ENCODE results near the gene ANKRD55. TPM values are rescaled to one million over a fixed set of nuclear protein-coding genes. Genes with fewer than 3 reads are reported as not detected.

ANKRD55 gene
- total and polyA plus RNA-seq, 2 of the 8 experiments (the other 6 are each of a cell fraction or from before 2014, with no cell fraction given), result not detected

GRCh38 chr5:56091664-56092063, 141.5 kb downstream of the ANKRD55 start:
- FAIRE-seq, result no peak
- H3K56ac ChIP-seq (replicated peaks; ENCODE audit: insufficient read length, low read depth, low read length), result no peak overlapping the region
- TF ChIP-seq CHD2 (IDR thresholded peaks at IDR 0.05; ENCODE audit: low read length) (no peak), KDM5A (IDR thresholded peaks at IDR 0.05; ENCODE audit: low read length) (no peak), KDM4A (IDR thresholded peaks at IDR 0.05; ENCODE audit: low read depth, low read length, severe bottlenecking) (no peak), RBBP5 (IDR thresholded peaks at IDR 0.05; ENCODE audit: borderline replicate concordance, low read depth, low read length) (no peak), TAF1 (IDR thresholded peaks at IDR 0.05; ENCODE audit: low read depth, low read length) (no peak), ASH2L (IDR thresholded peaks at IDR 0.05; ENCODE audit: low read length) (no peak), CHD1 (IDR thresholded peaks at IDR 0.05; ENCODE audit: low read depth, low read length) (no peak), SUZ12 (IDR thresholded peaks at IDR 0.05; ENCODE audit: low read length) (no peak), CBX5 (IDR thresholded peaks at IDR 0.05; ENCODE audit: low read depth, low read length) (no peak), RFX5 (IDR thresholded peaks at IDR 0.05; ENCODE audit: borderline replicate concordance, low read depth, low read length) (no peak)

More at GRCh38 chr5:56091664-56092063, 141.5 kb downstream of the ANKRD55 start:
- no peaks in the 10 kb centered on the region for H3K9me3 ChIP-seq (ENCODE audit: insufficient read depth in 2 of 2, low read depth in 1 of 2, low read length in 1 of 2)
- no peak overlapping the region for H3K4me3 ChIP-seq (ENCODE audit: extremely low read depth in 1 of 4, insufficient read depth in 2 of 4, low read depth in 3 of 4, low read length in 4 of 4)
- H3K4ac ChIP-seq (replicated peaks; ENCODE audit: insufficient read length, low read depth, low read length), result no peak overlapping the region
- H3K4me1 ChIP-seq (replicated peaks in 1 of 4; ENCODE audit: control insufficient read depth in 3 of 4, insufficient read depth in 4 of 4, low read length in 3 of 4), result no peaks in the 10 kb centered on the region
- H3K79me1 ChIP-seq (ENCODE audit: low read depth, low read length), result no peaks in the 10 kb centered on the region
- H2BK5ac ChIP-seq (ENCODE audit: low read depth, low read length), result no peak overlapping the region
- no peaks in the 10 kb centered on the region for H3K36me3 ChIP-seq (ENCODE audit: control insufficient read depth in 2 of 4, insufficient read depth in 4 of 4, low read length in 3 of 4)
- no peak overlapping the region for H2BK15ac ChIP-seq (ENCODE audit: low read length)
- H3K18ac ChIP-seq (ENCODE audit: extremely low read depth, low read length), result no peak overlapping the region
- no peaks in the 10 kb centered on the region for H3K27me3 ChIP-seq (replicated peaks in 1 of 4; ENCODE audit: control insufficient read depth in 3 of 4, extremely low read depth in 1 of 4, insufficient read depth in 3 of 4, low read length in 3 of 4)
- H3K23me2 ChIP-seq (ENCODE audit: low read depth, low read length), result no peaks in the 10 kb centered on the region; the same call in 1 of the 2 replicates
- no peak overlapping the region for H2BK12ac ChIP-seq (ENCODE audit: low read depth, low read length)
- H2BK20ac ChIP-seq (ENCODE audit: low read length), result no peak overlapping the region
- no peaks in the 10 kb centered on the region for H4K20me1 ChIP-seq (replicated peaks in 1 of 2; ENCODE audit: control insufficient read depth in 1 of 2, insufficient read depth in 2 of 2, low read length in 2 of 2)
- no peaks in the 10 kb centered on the region for H3K79me2 ChIP-seq (ENCODE audit: control insufficient read depth in 1 of 2, insufficient read depth in 2 of 2, low read length in 2 of 2)
- no peak overlapping the region for H3K9ac ChIP-seq (replicated peaks in 1 of 4; ENCODE audit: extremely low read depth in 1 of 4, low read depth in 3 of 4, low read length in 3 of 4)
- H3K14ac ChIP-seq (ENCODE audit: insufficient read length), result no peak overlapping the region
- H2AK5ac ChIP-seq (ENCODE audit: low read depth, low read length), result no peak overlapping the region
- no peak overlapping the region for H2BK120ac ChIP-seq (replicated peaks; ENCODE audit: low read depth, low read length)
- ChIA-PET CTCF (ENCODE audit: partially characterized antibody) (interaction anchor here (0.7 kb wide), 1 partner anchor 88 kb away, joined by 3 read pairs; no protein-coding TSS in a partner anchor), POLR2A (ENCODE audit: partially characterized antibody) (no interaction called here)
- no peak for DNase-seq (ENCODE audit: low read depth in 1 of 2, low spot score in 2 of 2)
- no peak overlapping the region for H2AFZ ChIP-seq (ENCODE audit: low read length)
- H3K23ac ChIP-seq (ENCODE audit: insufficient read length), result no peak overlapping the region
- no peak overlapping the region for H3K27ac ChIP-seq (ENCODE audit: low read depth, low read length)
- H4K8ac ChIP-seq (ENCODE audit: extremely low read depth, insufficient read depth, low read length), result no peak overlapping the region
- H3K4me2 ChIP-seq (ENCODE audit: insufficient read depth in 1 of 2, low read depth in 2 of 2, low read length in 2 of 2), result no peak overlapping the region
- no peak overlapping the region for H4K91ac ChIP-seq (replicated peaks; ENCODE audit: insufficient read length, low read length)
- H4K5ac ChIP-seq (ENCODE audit: insufficient read length, low read depth, low read length), result no peak overlapping the region
